ENCODE measurements around the gene SETD1A.

- TF ChIP-seq POLR2AphosphoS5 (IDR thresholded peaks at IDR 0.05) (no peak), CTCF (IDR thresholded peaks at IDR 0.05) (no peak)
Measured at GRCh38 chr16:30947541-30947858, 10.1 kb upstream of the SETD1A start.
